Panc1 (cell line): ENCODE results near the gene BBS9. TPM values are rescaled to one million over a fixed set of nuclear protein-coding genes. Genes with fewer than 3 reads are reported as not detected.

ENCODE experiments used
- ATAC-seq: fragments of 200-7000 bp; cut with Tn5 transposase; 2 replicates; pipeline ENCODE4 v1.9.1; 2020; ENCODE audit warnings: mild to moderate bottlenecking, moderate library complexity
- BruUV-seq: library from RNA; stranded (reverse); fragments of 400-500 nt; replicated peaks from 2 replicates; lab custom pipeline; 2021; lab: Mats Ljungman, UMichigan
- CTCF ChIA-PET: fragments of 300-600 bp; sonication (Branson Sonifier 250); formaldehyde crosslinking; loops from one replicate; lab custom pipeline; 2022; ENCODE audit warnings: antibody characterized with exemption; lab: Charles Lee
- POLR2A ChIA-PET: fragments of 300-600 bp; sonication (Branson Sonifier 250); formaldehyde crosslinking; loops from one replicate; lab custom pipeline; 2022; ENCODE audit warnings: antibody characterized with exemption; lab: Charles Lee
- DNase-seq: peaks from one replicate; pipeline ENCODE4 v3.0.0-alpha.2; 2010; ENCODE audit warnings: low read depth, low spot score
- H3K27ac ChIP-seq: 2 replicates; pipeline ENCODE4 v1.5.1; 2011; ENCODE audit warnings: mild to moderate bottlenecking, low read length, inconsistent platforms
- H3K27me3 ChIP-seq: fragments of 200-500 bp; sonication (Bioruptor generic); 2 replicates; pipeline ENCODE4 v1.6.0; 2014; ENCODE audit warnings: low read length, inconsistent platforms; ENCODE audit not compliant: control insufficient read depth, insufficient read depth
- H3K36me3 ChIP-seq: fragments of 200-500 bp; sonication (Bioruptor generic); 2 replicates; pipeline ENCODE4 v1.5.1; 2014; ENCODE audit warnings: inconsistent platforms, mild to moderate bottlenecking, low read length, moderate library complexity; ENCODE audit not compliant: control insufficient read depth, insufficient read depth
- H3K4me1 ChIP-seq: 2 replicates; pipeline ENCODE4 v1.5.1; 2011; ENCODE audit warnings: inconsistent platforms, mild to moderate bottlenecking, low read length, moderate library complexity; ENCODE audit not compliant: control insufficient read depth, insufficient read depth
- H3K4me3 ChIP-seq, 2 experiments: 2 replicates each; pipeline ENCODE4 v1.5.1; 2011 to 2012; ENCODE audit warnings: low read depth in 2 of 2, low read length in 2 of 2, mild to moderate bottlenecking in 2 of 2, inconsistent platforms in 1 of 2, moderate library complexity in 1 of 2
- H3K9me3 ChIP-seq: fragments of 200-500 bp; sonication (Bioruptor generic); 2 replicates; pipeline ENCODE4 v1.5.1; 2014; ENCODE audit warnings: low read depth, mild to moderate bottlenecking, inconsistent platforms, low read length, moderate library complexity; ENCODE audit not compliant: control insufficient read depth, insufficient read depth
- POLR2AphosphoS5 ChIP-seq: IDR thresholded peaks from 2 replicates; pipeline ENCODE4 v1.6.1; 2012; ENCODE audit warnings: mild to moderate bottlenecking, low read depth, low read length, moderate library complexity
- REST ChIP-seq, 2 experiments: IDR thresholded peaks; 2 replicates each; pipeline ENCODE4 v1.6.1; 2011 to 2012; ENCODE audit warnings: low read depth in 2 of 2, control low read depth in 1 of 2, low read length in 1 of 2, mild to moderate bottlenecking in 1 of 2, moderate library complexity in 1 of 2; ENCODE audit not compliant: insufficient read depth in 1 of 2
- SIN3A ChIP-seq: IDR thresholded peaks from 2 replicates; pipeline ENCODE4 v1.6.1; 2012; ENCODE audit warnings: low read depth, mild to moderate bottlenecking, low read length, moderate library complexity, borderline replicate concordance; ENCODE audit not compliant: insufficient read depth
- TCF7L2 ChIP-seq: IDR thresholded peaks from 2 replicates; pipeline ENCODE4 v1.6.1; 2011; ENCODE audit warnings: mild to moderate bottlenecking, low read depth, low read length, inconsistent platforms
- in situ Hi-C: cut with HindIII; loops from 2 replicates; pipeline ENCODE4 v1.10.0; 2016; ENCODE audit warnings: low sequenced_read_pairs, low pct_unique_long_range_greater_than_20kb
- intact Hi-C: fragments of 100-400 bp; cut with micrococcal nuclease; formaldehyde crosslinking; loops from one replicate; pipeline ENCODE4 v1.10.0; 2022; ENCODE audit not compliant: unreplicated experiment
- total RNA-seq: library from RNA; stranded (reverse); gene quantifications from one replicate; pipeline ENCODE4 v1.2.1, GENCODE V29; 2021; ENCODE audit not compliant: unreplicated experiment
- TF ChIP-seq, protein P1 (sequence below): fragments of 450-650 bp; IDR thresholded peaks from 2 replicates; pipeline ENCODE4 v1.5.1; 2017; ENCODE audit warnings: mild to moderate bottlenecking

BBS9 gene
- total RNA-seq, 1 experiment from 2014 or later = 6.9 TPM

DNA sequence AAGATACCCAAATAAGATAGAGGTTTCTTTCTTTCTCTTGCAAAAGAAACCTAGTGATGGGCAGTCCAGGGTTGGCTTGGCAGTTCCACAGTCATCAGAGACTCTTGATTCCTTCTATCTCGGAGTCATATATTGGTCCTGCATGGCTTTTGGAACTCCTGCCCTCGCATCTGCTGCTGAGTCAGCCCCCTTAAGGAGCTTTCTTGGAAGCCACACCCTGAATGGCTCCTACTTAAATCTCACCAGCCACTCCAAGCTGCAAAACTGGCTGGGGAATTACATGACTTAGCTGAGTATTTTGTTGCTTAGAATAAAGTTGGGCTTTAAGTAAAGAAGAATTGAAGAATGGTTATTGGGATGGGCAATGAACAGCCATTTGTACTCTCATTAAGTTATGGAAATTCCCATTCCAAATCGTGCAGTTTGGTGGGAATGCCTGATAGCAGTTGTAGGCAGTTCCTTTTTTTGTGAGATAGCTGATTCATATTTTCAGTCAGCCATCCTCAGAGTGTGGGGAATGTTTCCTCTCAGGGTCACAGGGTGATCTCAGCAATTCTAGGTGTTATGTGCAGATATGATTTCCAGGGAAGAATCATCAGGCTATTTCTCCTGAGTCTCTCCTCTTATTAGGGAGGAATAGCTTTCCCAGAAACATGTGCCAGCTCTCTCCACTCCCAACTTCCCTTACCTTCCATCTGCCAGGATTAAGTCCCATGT is 209.9 kb downstream of the BBS9 start:
- no peak for DNase-seq
- in situ Hi-C loops = no loop called here
- POLR2A ChIA-PET = no interaction called here
- H3K9me3 ChIP-seq = no peaks in the 10 kb centered on the region
- no peaks in the 10 kb centered on the region for H3K36me3 ChIP-seq
- intact Hi-C loops = no loop called here
- CTCF ChIA-PET = no interaction called here
- no peaks in the 10 kb centered on the region for H3K4me1 ChIP-seq
- no TSS peak for BruUV-seq
- H3K27ac ChIP-seq = no peak overlapping the region
- no peak overlapping the region for H3K4me3 ChIP-seq
- no peak for TF ChIP-seq POLR2AphosphoS5
- no peak for TF ChIP-seq TCF7L2
- no peak for TF ChIP-seq REST (IDR thresholded peaks at IDR 0.05; ENCODE audit: insufficient read depth in 1 of 2, low read depth in 2 of 2, low read length in 1 of 2)
- TF ChIP-seq, protein P1, sequence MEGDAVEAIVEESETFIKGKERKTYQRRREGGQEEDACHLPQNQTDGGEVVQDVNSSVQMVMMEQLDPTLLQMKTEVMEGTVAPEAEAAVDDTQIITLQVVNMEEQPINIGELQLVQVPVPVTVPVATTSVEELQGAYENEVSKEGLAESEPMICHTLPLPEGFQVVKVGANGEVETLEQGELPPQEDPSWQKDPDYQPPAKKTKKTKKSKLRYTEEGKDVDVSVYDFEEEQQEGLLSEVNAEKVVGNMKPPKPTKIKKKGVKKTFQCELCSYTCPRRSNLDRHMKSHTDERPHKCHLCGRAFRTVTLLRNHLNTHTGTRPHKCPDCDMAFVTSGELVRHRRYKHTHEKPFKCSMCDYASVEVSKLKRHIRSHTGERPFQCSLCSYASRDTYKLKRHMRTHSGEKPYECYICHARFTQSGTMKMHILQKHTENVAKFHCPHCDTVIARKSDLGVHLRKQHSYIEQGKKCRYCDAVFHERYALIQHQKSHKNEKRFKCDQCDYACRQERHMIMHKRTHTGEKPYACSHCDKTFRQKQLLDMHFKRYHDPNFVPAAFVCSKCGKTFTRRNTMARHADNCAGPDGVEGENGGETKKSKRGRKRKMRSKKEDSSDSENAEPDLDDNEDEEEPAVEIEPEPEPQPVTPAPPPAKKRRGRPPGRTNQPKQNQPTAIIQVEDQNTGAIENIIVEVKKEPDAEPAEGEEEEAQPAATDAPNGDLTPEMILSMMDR = no peak
- no peak for TF ChIP-seq SIN3A
- H3K27me3 ChIP-seq = no peaks in the 10 kb centered on the region; the same call in 1 of the 2 replicates
- no peak for ATAC-seq

DNA sequence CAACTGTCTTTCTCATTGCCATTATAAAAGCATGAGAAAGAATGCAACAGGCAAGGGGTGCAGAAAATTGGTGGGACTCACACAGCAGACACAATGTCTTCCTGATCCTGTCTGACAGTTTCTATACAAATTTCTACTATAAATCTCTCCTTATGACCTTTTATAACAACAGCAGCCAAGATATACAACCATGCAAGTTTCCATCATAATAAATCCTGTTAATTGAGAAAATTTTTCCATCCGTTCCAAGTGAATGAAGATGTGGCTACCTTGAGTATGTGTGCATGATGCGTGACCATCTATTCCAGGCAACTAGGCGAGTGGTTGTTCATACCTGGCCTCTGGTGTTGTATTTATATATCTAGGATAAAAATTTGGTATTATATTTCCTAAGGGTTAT is 216.7 kb downstream of the BBS9 start:
- Histone ChIP-seq H3K36me3 (no peaks in the 10 kb centered on the region), H3K4me1 (no peaks in the 10 kb centered on the region), H3K27me3 (no peaks in the 10 kb centered on the region), H3K27ac (no peak overlapping the region), H3K9me3 (no peaks in the 10 kb centered on the region), H3K4me3 (no peak overlapping the region)
- no peak for ATAC-seq
- DNase-seq = no peak
- no TSS peak for BruUV-seq
- no peak for TF ChIP-seq POLR2AphosphoS5
- TF ChIP-seq, protein P1 = no peak
- TF ChIP-seq REST (IDR thresholded peaks at IDR 0.05; ENCODE audit: insufficient read depth in 1 of 2, low read depth in 2 of 2, low read length in 1 of 2) = no peak
- no peak for TF ChIP-seq SIN3A
- no peak for TF ChIP-seq TCF7L2
- in situ Hi-C loops (no loop called here), intact Hi-C loops (no loop called here)
- CTCF ChIA-PET = no interaction called here
- POLR2A ChIA-PET = no interaction called here
